K562 (cell line): ENCODE data around the gene ARFGAP3. TPM values are rescaled to one million over a fixed set of nuclear protein-coding genes. Genes with fewer than 3 reads are reported as not detected.

Experiments
- ATAC-seq: fragments of 200-7000 bp; cut with Tn5 transposase; 3 replicates; pipeline ENCODE4 v1.9.1; 2020; ENCODE audit warnings: moderate library complexity
- BruUV-seq: library from RNA; stranded (reverse); fragments of 400-500 nt; replicated peaks from 2 replicates; lab custom pipeline; 2021; lab: Mats Ljungman, UMichigan
- CTCF ChIA-PET: fragments of 300-600 bp; formaldehyde crosslinking; extraction: SDS; loops from one replicate; lab custom pipeline; 2021; ENCODE audit warnings: low intra/inter-chr PET ratio; lab: Yijun Ruan, JAX
- POLR2A ChIA-PET: fragments of 300-600, 350-650 bp; sonication (Branson Sonifier 250); formaldehyde crosslinking; extraction: SDS; loops from one replicate; lab custom pipeline; 2021; ENCODE audit warnings: antibody characterized with exemption, inconsistent platforms; lab: Yijun Ruan, JAX
- DNase-seq, 4 experiments: peaks; one replicate each; pipeline versions ENCODE4 v3.0.0 to v3.0.0-alpha.2; 2011 to 2018; ENCODE audit warnings: low spot score in 3 of 4, mixed read lengths in 3 of 4; ENCODE audit errors: extremely low read depth in 1 of 4
- FAIRE-seq: peaks from 2 replicates; lab custom pipeline; 2011; peaks lifted over from hg19 to GRCh38; lab: Jason Lieb, UNC
- H2AFZ ChIP-seq: 2 replicates; pipeline ENCODE4 v1.6.0; 2011; ENCODE audit warnings: low read depth, low read length, control low read depth, inconsistent platforms
- H3K27ac ChIP-seq: fragments of 200-600 bp; 3 replicates; pipeline ENCODE4 v1.8.0; 2011; ENCODE audit warnings: low read depth, mild to moderate bottlenecking, control low read depth, inconsistent platforms, low read length, moderate library complexity, mixed read lengths; ENCODE audit errors: extremely low read depth
- H3K27me3 ChIP-seq, 2 experiments: fragments of 300-600 bp in 1 of 2; 2 replicates in 1 of 2; 3 replicates in 1 of 2; pipeline versions ENCODE4 v1.6.0 to v1.8.0; 2011; ENCODE audit warnings: inconsistent platforms in 2 of 2, low read length in 2 of 2, mild to moderate bottlenecking in 1 of 2, mixed read lengths in 1 of 2, moderate library complexity in 1 of 2; ENCODE audit not compliant: control insufficient read depth in 2 of 2, insufficient read depth in 2 of 2
- H3K36me3 ChIP-seq: fragments of 300-600 bp; 3 replicates; pipeline ENCODE4 v1.8.0; 2011; ENCODE audit warnings: mild to moderate bottlenecking, low read length, inconsistent platforms; ENCODE audit not compliant: control insufficient read depth, insufficient read depth
- H3K4me1 ChIP-seq, 2 experiments: fragments of 200-600 bp in 1 of 2; replicated peaks in 1 of 2; 2 replicates in 1 of 2; 3 replicates in 1 of 2; pipeline versions ENCODE4 v1.5.1 to v1.8.0; 2011; ENCODE audit warnings: inconsistent platforms in 2 of 2, low read length in 2 of 2, mild to moderate bottlenecking in 1 of 2, mixed read lengths in 1 of 2, moderate library complexity in 1 of 2; ENCODE audit not compliant: control insufficient read depth in 2 of 2, insufficient read depth in 2 of 2
- H3K4me2 ChIP-seq: 2 replicates; pipeline ENCODE4 v1.6.1; 2011; ENCODE audit warnings: low read length, control low read depth, inconsistent platforms, mixed read lengths; ENCODE audit not compliant: insufficient read depth
- H3K4me3 ChIP-seq: fragments of 200-600 bp; sonication (generic), shearing (Covaris generic); 2 replicates; pipeline ENCODE4 v1.5.1; 2016; ENCODE audit warnings: control low read depth, inconsistent platforms
- H3K79me2 ChIP-seq: fragments of 200-600 bp; 3 replicates; pipeline ENCODE4 v1.8.0; 2011; ENCODE audit warnings: low read length, inconsistent platforms; ENCODE audit not compliant: control insufficient read depth, insufficient read depth
- H3K9ac ChIP-seq, 2 experiments: 2 replicates each; pipeline versions ENCODE4 v1.6.0 to v1.6.1; 2011; ENCODE audit warnings: low read depth in 2 of 2, low read length in 2 of 2, control low read depth in 1 of 2, inconsistent platforms in 1 of 2, mild to moderate bottlenecking in 1 of 2, mixed read lengths in 1 of 2; ENCODE audit not compliant: insufficient read depth in 1 of 2
- H3K9me1 ChIP-seq: one replicate; pipeline ENCODE4 v1.6.0; 2011; ENCODE audit warnings: inconsistent platforms, mild to moderate bottlenecking, low read length, moderate library complexity; ENCODE audit not compliant: control insufficient read depth, insufficient read depth
- H3K9me3 ChIP-seq: replicated peaks from 2 replicates; pipeline ENCODE4 v1.5.1; 2011; ENCODE audit warnings: low read depth, low read length, inconsistent platforms; ENCODE audit not compliant: control insufficient read depth, insufficient read depth
- H4K20me1 ChIP-seq: replicated peaks from 2 replicates; pipeline ENCODE4 v1.6.1; 2011; ENCODE audit warnings: low read length, inconsistent platforms, mixed read lengths; ENCODE audit not compliant: control insufficient read depth, insufficient read depth
- DACH1 ChIP-seq: fragments of 450-650 bp; IDR thresholded peaks from 2 replicates; pipeline ENCODE4 v1.6.1; 2018; ENCODE audit not compliant: partially characterized antibody
- FOXM1 ChIP-seq, 2 experiments: fragments of 450-650 bp in 1 of 2; sonication (generic) in 1 of 2; formaldehyde crosslinking in 1 of 2; IDR thresholded peaks; 2 replicates each; pipeline versions ENCODE4 v1.6.1 to v1.9.0; 2017 to 2022; ENCODE audit warnings: low read depth in 2 of 2, mild to moderate bottlenecking in 2 of 2, missing genetic modification reagents in 1 of 2, moderate library complexity in 1 of 2
- HMG20A ChIP-seq: fragments of 450-650 bp; formaldehyde crosslinking; conservative IDR thresholded peaks from 2 replicates; pipeline ENCODE4 v1.4.0; 2020; ENCODE audit warnings: mild to moderate bottlenecking, mixed read lengths
- MAFF ChIP-seq: IDR thresholded peaks from 2 replicates; pipeline ENCODE4 v1.6.1; 2012; ENCODE audit warnings: low read length, improper control_type of control experiment
- MTA2 ChIP-seq: fragments of 450-650 bp; IDR thresholded peaks from 2 replicates; pipeline ENCODE4 v1.6.1; 2016; ENCODE audit warnings: low read depth
- POLR2G ChIP-seq: fragments of 200-400 bp; formaldehyde crosslinking; IDR thresholded peaks from 2 replicates; pipeline ENCODE4 v1.6.1; 2017; ENCODE audit warnings: low read depth, mild to moderate bottlenecking, antibody characterized with exemption, low read length, moderate library complexity
- SMARCC2 ChIP-seq: fragments of 450-650 bp; IDR thresholded peaks from 2 replicates; pipeline ENCODE4 v1.6.1; 2017; ENCODE audit warnings: antibody characterized with exemption, moderate library complexity, mild to moderate bottlenecking, low read depth
- ZNF583 ChIP-seq: fragments of 250-450 bp; sonication (Bioruptor Pico); IDR thresholded peaks from 2 replicates; pipeline ENCODE4 v1.4.0; 2020
- WGBS: fragments of 100-300 bp; shearing (Covaris generic); methylation state at CpG from one replicate; pipeline ENCODE4 v1.1.6; 2016; ENCODE audit warnings: low coverage, mixed read lengths; ENCODE audit not compliant: insufficient coverage; ENCODE audit errors: missing lambda C conversion rate; 5-methylcytosine and 5-hydroxymethylcytosine counted together
- in situ Hi-C: fragments of 300-500 bp; cut with MboI; formaldehyde crosslinking; loops from 4 replicates; pipeline ENCODE4 v1.15.0; 2018; ENCODE audit warnings: inconsistent platforms, mixed read lengths
- intact Hi-C: fragments of 100-400 bp; cut with micrococcal nuclease; formaldehyde crosslinking; loops from 2 replicates; pipeline ENCODE4 v1.14.2; 2022
- polyA plus RNA-seq, 8 experiments: library from polyadenylated mRNA; depleted of rRNA in 4 of 8; stranded (reverse) in 5 of 8; unstranded in 3 of 8; fragments of >200 nt; fragmentation: Nextera tagmentation in 2 of 8; fragmentation: Illumina TruSeq in 1 of 8; extraction: Ambion mirVana in 2 of 8; extraction: Trizol in 1 of 8; gene quantifications; 2 replicates each; pipeline versions ENCODE4 v1.2.1 to v1.2.3, GENCODE V29; 2011 to 2014; ENCODE audit warnings: inconsistent platforms in 1 of 8, missing spikeins in 1 of 8
- total RNA-seq, 7 experiments: library from RNA; depleted of rRNA in 6 of 7; stranded (reverse); fragments of >200 nt in 6 of 7; fragmentation: Illumina TruSeq in 2 of 7; extraction: Trizol in 2 of 7; gene quantifications; 2 replicates each; pipeline versions ENCODE4 v1.2.1 to v1.2.3, GENCODE V29; 2011 to 2021; ENCODE audit warnings: low replicate concordance in 1 of 7

Gene ARFGAP3
- total and polyA plus RNA-seq, 9 of the 15 experiments (the other 6 are each of a cell fraction or from before 2014, with no cell fraction given), result 14.2 to 31.9 (median 22.7) TPM

- TF ChIP-seq SMARCC2, result no peak
- TF ChIP-seq DACH1, result no peak
- TF ChIP-seq MTA2, result no peak
Observed at GRCh38 chr22:42792453-42792908, 64.6 kb downstream of the ARFGAP3 start (continued).

GRCh38 chr22:42791721-42792452 is 65.2 kb downstream of the ARFGAP3 start:
- no peak overlapping the region for H3K4me3 ChIP-seq
- TF ChIP-seq MAFF (no peak), HMG20A (CRISPR knock-in tag) (no peak), FOXM1 (IDR thresholded peaks at IDR 0.05; ENCODE audit: low read depth) (no peak), FOXM1 (CRISPR knock-in tag; IDR thresholded peaks at IDR 0.05; ENCODE audit: low read depth) (no peak), ZNF583 (CRISPR knock-in tag) (no peak), POLR2G (0 out of 2 replicates have a peak, but pooled peaks have one; percentile 3)
- H2AFZ ChIP-seq, result no peak overlapping the region
- FAIRE-seq (no peak), DNase-seq (no peak), ATAC-seq (no peak)
- intact Hi-C loops, result no loop called here
- no peaks in the 10 kb centered on the region for H4K20me1 ChIP-seq
- H3K4me1 ChIP-seq, result peaks cover 0 to 19% of the 10 kb centered on the region in 2 experiments; a peak in 2 of 5 replicates
- in situ Hi-C loops, result no loop called here
- H3K9me3 ChIP-seq, result no peaks in the 10 kb centered on the region
- H3K79me2 ChIP-seq, result no peaks in the 10 kb centered on the region
- H3K9me1 ChIP-seq, result no peaks in the 10 kb centered on the region
- no peaks in the 10 kb centered on the region for H3K36me3 ChIP-seq
- H3K27me3 ChIP-seq, result peaks cover 3 to 14% of the 10 kb centered on the region in 2 experiments; a peak in 4 of 5 replicates
- CTCF ChIA-PET, result no interaction called here
- H3K9ac ChIP-seq, result no peak overlapping the region
- H3K27ac ChIP-seq, result no peak overlapping the region
- BruUV-seq, result no TSS peak
- H3K4me2 ChIP-seq, result no peak overlapping the region
- POLR2A ChIA-PET, result interaction anchor here (0.7 to 0.9 kb wide), 2 partner anchors 9 to 92 kb away, joined by 3 to 4 read pairs; no protein-coding TSS in a partner anchor
- WGBS, result 35% methylated on average over 15 of the region's 20 CpGs
